Activated CD4-positive, alpha-beta T cell treated with anti-CD3 and anti-CD28 coated beads, Interleukin-2, amount 10 ng/mL, durations not matched to agents 7 days and 5 days (primary cell): ENCODE results near the gene WDR44. TPM values are rescaled to one million over a fixed set of nuclear protein-coding genes. Genes with fewer than 3 reads are reported as not detected.

Source experiments
- CTCF ChIA-PET: fragments of 350-600 bp; sonication (Branson Sonifier 250); formaldehyde crosslinking; loops from one replicate; lab custom pipeline; 2021; ENCODE audit warnings: antibody characterized with exemption; lab: Charles Lee
- POLR2A ChIA-PET: fragments of 350-600 bp; sonication (Branson Sonifier 250); formaldehyde crosslinking; loops from one replicate; lab custom pipeline; 2021; ENCODE audit warnings: antibody characterized with exemption; lab: Charles Lee
- DNase-seq: peaks from one replicate; pipeline ENCODE4 v3.0.0-alpha.2; 2020
- H3K27ac Mint-ChIP-seq: one replicate; pipeline ENCODE4 v1.8.0; 2021; ENCODE audit warnings: mild to moderate bottlenecking, moderate library complexity, mixed read lengths
- H3K27me3 Mint-ChIP-seq: one replicate; pipeline ENCODE4 v1.8.0; 2021; ENCODE audit warnings: mixed read lengths
- H3K36me3 Mint-ChIP-seq: one replicate; pipeline ENCODE4 v1.8.0; 2021; ENCODE audit warnings: low read depth, mixed read lengths
- H3K4me1 Mint-ChIP-seq: one replicate; pipeline ENCODE4 v1.8.0; 2021; ENCODE audit warnings: mixed read lengths
- H3K4me3 Mint-ChIP-seq: one replicate; pipeline ENCODE4 v1.8.0; 2021; ENCODE audit warnings: mild to moderate bottlenecking, moderate library complexity, mixed read lengths
- H3K9me3 Mint-ChIP-seq: one replicate; pipeline ENCODE4 v1.8.0; 2021; ENCODE audit warnings: mixed read lengths
- total RNA-seq, 2 experiments: library from RNA; stranded (reverse); gene quantifications; one replicate each; pipeline ENCODE4 v1.2.3, GENCODE V29; 2021

Gene WDR44
- total RNA-seq, 2 experiments from 2014 or later = 21.7 to 23.3 TPM

- Mint-ChIP-seq H3K4me3 (no peak overlapping the region), H3K36me3 (peaks cover 10% of the 10 kb centered on the region), H3K4me1 (no peaks in the 10 kb centered on the region), H3K9me3 (no peaks in the 10 kb centered on the region), H3K27me3 (no peaks in the 10 kb centered on the region), H3K27ac (no peak overlapping the region)
- CTCF ChIA-PET = interaction anchor here (1.8 kb wide), 1 partner anchor 9 kb away, joined by 4 read pairs; no protein-coding TSS in a partner anchor
- no peak for DNase-seq
- POLR2A ChIA-PET = no interaction called here
These were observed 25.2 kb downstream of the WDR44 start for GRCh38 chrX:118370921-118371624.

DNA sequence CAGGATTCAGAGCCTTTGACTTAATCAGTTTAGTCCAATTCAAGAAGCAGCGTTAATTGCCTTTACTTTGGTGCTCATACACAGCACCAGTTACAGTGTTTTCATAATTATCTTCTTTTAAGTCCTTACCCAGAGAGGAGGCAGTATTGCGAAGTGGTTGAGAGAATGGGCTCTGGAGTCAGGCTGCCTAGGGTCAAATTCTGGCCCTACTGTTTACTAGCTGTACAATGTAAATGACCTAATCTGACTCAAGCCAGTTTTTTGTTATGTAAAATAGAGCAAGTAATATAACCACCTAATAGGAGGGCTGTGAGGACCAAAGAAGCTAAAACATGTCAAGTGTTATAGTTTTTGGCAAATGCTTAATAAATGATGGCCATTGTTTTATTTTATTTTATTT lies 27.6 kb downstream of the WDR44 start:
- DNase-seq = no peak
- ChIA-PET POLR2A (no interaction called here), CTCF (no interaction called here)
- no peaks in the 10 kb centered on the region for H3K27me3 Mint-ChIP-seq
- no peak overlapping the region for H3K27ac Mint-ChIP-seq
- H3K4me1 Mint-ChIP-seq = no peaks in the 10 kb centered on the region
- H3K9me3 Mint-ChIP-seq = no peaks in the 10 kb centered on the region
- H3K4me3 Mint-ChIP-seq = no peak overlapping the region
- peaks cover 7% of the 10 kb centered on the region for H3K36me3 Mint-ChIP-seq

GRCh38 chrX:118383120-118383519 lies 37.2 kb downstream of the WDR44 start:
- Mint-ChIP-seq H3K27ac (no peak overlapping the region), H3K9me3 (peaks cover 4% of the 10 kb centered on the region), H3K36me3 (peaks cover 10% of the 10 kb centered on the region), H3K4me1 (no peaks in the 10 kb centered on the region), H3K4me3 (no peak overlapping the region), H3K27me3 (no peaks in the 10 kb centered on the region)
- CTCF ChIA-PET = no interaction called here
- no peak for DNase-seq
- POLR2A ChIA-PET = no interaction called here

DNA sequence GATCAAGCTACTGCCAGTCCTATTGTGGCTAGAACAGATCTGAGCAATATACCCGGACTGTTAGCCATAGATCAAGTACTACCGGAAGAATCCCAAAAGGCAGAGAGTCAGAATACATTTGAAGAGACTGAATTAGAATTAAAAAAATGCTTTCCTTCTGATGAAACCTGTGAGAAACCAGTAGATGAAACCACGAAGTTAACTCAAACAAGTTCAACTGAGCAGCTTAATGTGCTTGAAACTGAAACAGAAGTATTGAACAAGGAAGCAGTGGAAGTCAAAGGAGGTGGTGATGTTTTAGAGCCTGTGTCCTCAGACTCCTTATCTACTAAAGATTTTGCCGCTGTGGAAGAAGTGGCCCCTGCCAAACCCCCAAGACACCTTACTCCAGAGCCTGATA lies 46.8 kb downstream of the WDR44 start:
- DNase-seq = no peak
- ChIA-PET POLR2A (no interaction called here), CTCF (interaction anchor here (1.5 kb wide), 1 partner anchor 17 kb away, joined by 3 read pairs; no protein-coding TSS in a partner anchor)
- Mint-ChIP-seq H3K27ac (peak overlapping the region; percentile 46), H3K4me1 (peaks cover 17% of the 10 kb centered on the region), H3K4me3 (no peak overlapping the region), H3K27me3 (no peaks in the 10 kb centered on the region), H3K36me3 (peaks cover 21% of the 10 kb centered on the region), H3K9me3 (no peaks in the 10 kb centered on the region)

GRCh38 chrX:118396113-118396512 lies 50.2 kb downstream of the WDR44 start:
- POLR2A ChIA-PET = no interaction called here
- no peaks in the 10 kb centered on the region for H3K27me3 Mint-ChIP-seq

GRCh38 chrX:118418811-118419251 lies 72.9 kb downstream of the WDR44 start:
- no peak overlapping the region for H3K27ac Mint-ChIP-seq

More at GRCh38 chrX:118396113-118396512, 50.2 kb downstream of the WDR44 start:
- H3K4me3 Mint-ChIP-seq = no peak overlapping the region
- peaks cover 23% of the 10 kb centered on the region for H3K36me3 Mint-ChIP-seq
- no peaks in the 10 kb centered on the region for H3K9me3 Mint-ChIP-seq
- H3K4me1 Mint-ChIP-seq = peaks cover 17% of the 10 kb centered on the region
- CTCF ChIA-PET = no interaction called here
- no peak for DNase-seq
- no peak overlapping the region for H3K27ac Mint-ChIP-seq

DNA sequence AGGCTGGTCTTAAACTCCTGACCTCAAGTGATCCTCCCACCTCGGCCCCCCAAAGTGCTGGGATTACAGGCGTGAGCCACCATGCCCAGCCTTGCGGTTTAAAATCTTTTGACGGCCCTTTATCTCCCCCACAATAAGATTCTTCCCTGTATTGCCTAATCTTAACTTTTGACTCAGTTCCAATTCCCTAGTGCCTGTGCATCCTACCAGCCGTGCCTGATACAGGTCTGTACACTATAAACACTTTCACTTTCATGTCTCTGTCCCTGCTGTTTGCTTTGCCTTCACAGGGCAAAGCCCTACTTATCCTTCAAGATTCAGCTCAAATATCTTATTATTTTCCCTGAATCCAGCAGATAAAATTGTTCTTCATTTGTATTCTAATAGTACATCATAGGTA lies 74.6 kb downstream of the WDR44 start:
- Mint-ChIP-seq H3K27me3 (no peaks in the 10 kb centered on the region), H3K27ac (peak overlapping the region; percentile 76), H3K36me3 (peaks cover 13% of the 10 kb centered on the region), H3K4me3 (no peak overlapping the region), H3K9me3 (no peaks in the 10 kb centered on the region), H3K4me1 (peaks cover 28% of the 10 kb centered on the region)
- CTCF ChIA-PET = no interaction called here
- DNase-seq = peak; percentile 6
- POLR2A ChIA-PET = no interaction called here

More at GRCh38 chrX:118418811-118419251, 72.9 kb downstream of the WDR44 start:
- Mint-ChIP-seq H3K4me3 (no peak overlapping the region), H3K9me3 (no peaks in the 10 kb centered on the region), H3K36me3 (peaks cover 9% of the 10 kb centered on the region), H3K27me3 (no peaks in the 10 kb centered on the region), H3K4me1 (peaks cover 29% of the 10 kb centered on the region)
- ChIA-PET CTCF (no interaction called here), POLR2A (no interaction called here)
- DNase-seq = no peak

DNA sequence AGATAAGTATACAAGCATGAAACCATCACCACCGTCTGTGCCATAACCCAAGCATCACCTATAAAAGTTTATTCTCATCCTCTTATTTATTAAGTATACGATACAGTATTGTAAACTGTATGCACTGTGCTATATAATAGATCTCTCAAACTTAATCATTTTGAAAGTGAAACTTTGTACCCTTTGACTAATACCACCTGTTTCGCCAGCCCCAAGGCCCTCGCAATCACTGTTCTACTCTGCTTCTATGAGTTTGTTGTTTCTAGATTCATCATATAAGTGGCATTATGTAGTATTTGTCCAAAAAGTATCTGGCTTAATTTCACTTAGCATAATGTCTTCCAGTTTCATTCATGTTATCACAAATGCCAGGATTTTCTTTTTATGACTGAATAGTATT lies 77.7 kb downstream of the WDR44 start:
- CTCF ChIA-PET = no interaction called here
- peaks cover 12% of the 10 kb centered on the region for H3K4me1 Mint-ChIP-seq
- POLR2A ChIA-PET = no interaction called here
- H3K9me3 Mint-ChIP-seq = no peaks in the 10 kb centered on the region
- H3K27ac Mint-ChIP-seq = no peak overlapping the region
- H3K36me3 Mint-ChIP-seq = peaks cover 13% of the 10 kb centered on the region
- DNase-seq = peak; percentile 6
- no peak overlapping the region for H3K4me3 Mint-ChIP-seq
- H3K27me3 Mint-ChIP-seq = no peaks in the 10 kb centered on the region

- ChIA-PET CTCF (no interaction called here), POLR2A (no interaction called here)
- H3K4me3 Mint-ChIP-seq = no peak overlapping the region
- H3K4me1 Mint-ChIP-seq = no peaks in the 10 kb centered on the region
- no peaks in the 10 kb centered on the region for H3K9me3 Mint-ChIP-seq
- H3K36me3 Mint-ChIP-seq = peaks cover 12% of the 10 kb centered on the region
- no peak overlapping the region for H3K27ac Mint-ChIP-seq
- DNase-seq = no peak
- H3K27me3 Mint-ChIP-seq = no peaks in the 10 kb centered on the region
These were observed 86.9 kb downstream of the WDR44 start for GRCh38 chrX:118432799-118433198.

- no peaks in the 10 kb centered on the region for H3K27me3 Mint-ChIP-seq
- peaks cover 20% of the 10 kb centered on the region for H3K36me3 Mint-ChIP-seq
- POLR2A ChIA-PET = no interaction called here
- H3K27ac Mint-ChIP-seq = no peak overlapping the region
- DNase-seq = no peak
- no peaks in the 10 kb centered on the region for H3K4me1 Mint-ChIP-seq
- no peaks in the 10 kb centered on the region for H3K9me3 Mint-ChIP-seq
- H3K4me3 Mint-ChIP-seq = no peak overlapping the region
- CTCF ChIA-PET = no interaction called here
These were observed 91.4 kb downstream of the WDR44 start for GRCh38 chrX:118437283-118437682.

- Mint-ChIP-seq H3K36me3 (peaks cover 12% of the 10 kb centered on the region), H3K4me1 (no peaks in the 10 kb centered on the region), H3K27me3 (no peaks in the 10 kb centered on the region), H3K4me3 (no peak overlapping the region), H3K27ac (peak overlapping the region; percentile 27), H3K9me3 (no peaks in the 10 kb centered on the region)
- ChIA-PET POLR2A (no interaction called here), CTCF (no interaction called here)
- DNase-seq = no peak
These were observed 102.4 kb downstream of the WDR44 start for GRCh38 chrX:118448273-118448783.

- H3K27ac Mint-ChIP-seq = no peak overlapping the region
- H3K36me3 Mint-ChIP-seq = peaks cover 12% of the 10 kb centered on the region
- peaks cover 3% of the 10 kb centered on the region for H3K4me1 Mint-ChIP-seq
- no peaks in the 10 kb centered on the region for H3K9me3 Mint-ChIP-seq
- ChIA-PET CTCF (interaction anchor here (1.2 kb wide), 1 partner anchor 11 kb away, joined by 3 read pairs; no protein-coding TSS in a partner anchor), POLR2A (no interaction called here)
- H3K4me3 Mint-ChIP-seq = no peak overlapping the region
- H3K27me3 Mint-ChIP-seq = no peaks in the 10 kb centered on the region
- DNase-seq = no peak
These were observed 109.1 kb downstream of the WDR44 start for GRCh38 chrX:118455013-118455412.

DNA sequence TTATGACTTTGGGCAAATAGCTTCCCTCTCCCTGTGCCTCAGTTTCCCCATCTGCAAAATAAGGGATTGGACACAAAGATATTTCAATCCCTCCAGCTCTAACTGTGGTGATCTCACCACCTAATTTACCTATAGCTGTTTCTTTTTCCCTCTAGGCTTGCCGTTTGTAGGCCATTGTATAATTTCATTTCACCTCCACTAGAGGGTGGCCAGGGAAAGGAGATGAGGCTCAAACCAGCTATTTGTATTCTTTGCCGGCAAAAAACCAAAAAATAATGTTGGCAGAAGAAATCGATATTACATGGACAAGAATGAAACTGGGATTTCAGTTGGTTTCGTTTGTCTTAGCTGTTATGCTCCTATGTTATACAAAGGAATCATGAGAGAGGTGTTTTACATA lies 113.6 kb downstream of the WDR44 start:
- H3K27ac Mint-ChIP-seq = no peak overlapping the region
- H3K4me3 Mint-ChIP-seq = no peak overlapping the region
- H3K4me1 Mint-ChIP-seq = peaks cover 3% of the 10 kb centered on the region
- DNase-seq = peak; percentile 34
- ChIA-PET CTCF (interaction anchor here (0.6 to 1.7 kb wide), 5 partner anchors 11 to 1049 kb away, joined by 3 to 6 read pairs (median 3); no protein-coding TSS in a partner anchor), POLR2A (interaction anchor here (0.5 kb wide), 1 partner anchor 19 kb away, joined by 8 read pairs; no protein-coding TSS in a partner anchor)
- H3K27me3 Mint-ChIP-seq = no peaks in the 10 kb centered on the region
- H3K9me3 Mint-ChIP-seq = no peaks in the 10 kb centered on the region
- no peaks in the 10 kb centered on the region for H3K36me3 Mint-ChIP-seq
